Rectal smooth muscle tissue (tissue), 1 donor: ENCODE results near the gene MRPL12.

Experiments used
- H3K27ac ChIP-seq: one replicate; pipeline ENCODE4 v1.7.0; 2013; ENCODE audit warnings: low read depth, low read length, inconsistent platforms
- H3K27me3 ChIP-seq: one replicate; pipeline ENCODE4 v1.7.0; 2013; ENCODE audit warnings: low read length; ENCODE audit not compliant: control insufficient read depth, insufficient read depth
- H3K36me3 ChIP-seq: one replicate; pipeline ENCODE4 v1.7.0; 2013; ENCODE audit warnings: low read length; ENCODE audit not compliant: control insufficient read depth, insufficient read depth
- H3K4me1 ChIP-seq: one replicate; pipeline ENCODE4 v1.7.0; 2013; ENCODE audit warnings: low read length; ENCODE audit not compliant: control insufficient read depth, insufficient read depth
- H3K4me3 ChIP-seq: one replicate; pipeline ENCODE4 v1.7.0; 2013; ENCODE audit warnings: low read length
- H3K9ac ChIP-seq: one replicate; pipeline ENCODE4 v1.7.0; 2013; ENCODE audit warnings: low read length

Gene MRPL12

DNA sequence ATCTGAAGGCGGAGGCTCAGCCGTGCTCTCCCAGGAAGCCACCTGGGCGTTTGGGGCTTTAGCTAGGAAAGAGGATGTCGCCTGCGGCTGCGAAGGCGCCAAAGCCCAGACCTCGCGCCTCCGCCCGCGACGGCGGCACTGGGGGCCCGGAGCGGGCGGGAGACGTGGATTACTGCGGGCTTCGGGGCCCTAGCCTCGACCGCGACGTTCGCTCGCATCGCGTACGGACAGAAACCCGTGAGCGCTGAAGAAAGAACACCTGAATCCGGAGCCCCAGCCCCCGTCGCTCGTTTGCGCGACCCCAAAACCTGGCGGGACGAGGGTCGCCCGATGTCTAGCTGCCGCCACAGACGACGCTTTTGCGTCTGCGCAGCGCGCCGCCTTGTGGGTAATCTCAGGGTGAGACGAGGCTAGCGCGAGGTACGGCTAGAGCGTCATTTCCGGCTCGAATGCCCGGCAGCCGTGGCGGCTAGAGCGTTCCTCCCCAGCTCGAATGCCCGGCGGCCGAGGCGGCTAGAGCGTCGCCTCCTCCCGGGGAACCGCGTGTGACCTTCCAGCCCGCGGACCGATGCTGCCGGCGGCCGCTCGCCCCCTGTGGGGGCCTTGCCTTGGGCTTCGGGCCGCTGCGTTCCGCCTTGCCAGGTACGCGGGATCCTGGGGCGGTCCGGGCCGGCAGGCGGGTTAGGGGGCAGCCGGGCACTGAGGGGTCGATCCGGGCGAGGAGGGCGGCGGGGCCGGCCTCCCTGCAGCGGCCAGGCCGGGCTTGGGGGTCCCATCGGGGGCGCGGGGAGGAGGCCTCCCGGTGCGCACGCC is at the start of gene MRPL12:
MRPL12 (plus strand) TSS at position 434 of the 813 bp plus-strand sequence; CDS start at position 569, 135 bp downstream.
- H3K36me3 ChIP-seq: peaks cover 19% of the 10 kb centered on the region
- peak within 1 kb of the TSS; percentile 91 for H3K27ac ChIP-seq
- H3K4me1 ChIP-seq: peaks cover 15% of the 10 kb centered on the region
- H3K9ac ChIP-seq: peak within 1 kb of the TSS; percentile 82
- peak within 1 kb of the TSS; percentile 95 for H3K4me3 ChIP-seq
- no peaks in the 10 kb centered on the region for H3K27me3 ChIP-seq

DNA sequence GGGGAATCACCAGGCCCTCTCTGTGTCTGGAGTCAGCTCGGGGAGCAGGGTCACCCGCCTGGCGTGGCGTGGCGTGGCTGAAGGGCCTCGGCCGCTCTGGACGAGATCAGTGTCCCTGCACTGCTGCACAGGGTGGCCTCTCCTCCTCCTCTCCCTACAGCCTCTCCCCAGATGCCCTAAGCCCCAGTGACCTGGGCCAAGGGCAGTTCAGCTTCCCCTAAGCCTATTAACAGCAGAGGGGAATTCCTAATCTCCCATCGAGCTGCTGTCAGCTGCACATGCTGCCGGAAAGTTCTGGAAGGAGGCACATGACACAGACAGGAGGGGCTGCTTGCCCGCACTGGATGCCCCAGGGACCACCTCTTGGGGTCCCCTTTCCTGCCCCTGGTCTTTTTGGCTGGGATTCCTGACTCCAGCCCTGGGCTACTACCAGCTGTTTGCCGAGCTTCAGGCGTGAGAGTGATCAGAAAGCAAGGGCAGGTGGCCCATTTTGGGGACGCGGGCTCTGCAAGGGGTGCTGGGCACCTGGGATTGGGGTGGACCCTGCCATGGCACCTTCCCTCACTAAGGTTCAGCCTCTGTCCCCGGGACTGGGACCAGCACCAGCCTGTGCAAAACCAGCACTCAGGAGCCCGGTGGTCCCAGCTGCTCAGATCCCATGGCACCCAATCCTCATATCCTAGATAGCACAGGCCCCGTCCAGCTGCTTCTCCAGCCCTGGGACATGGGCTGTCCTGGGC is 47.6 kb upstream of the MRPL12 start:
- no peaks in the 10 kb centered on the region for H3K4me1 ChIP-seq
- H3K27me3 ChIP-seq: no peaks in the 10 kb centered on the region
- H3K9ac ChIP-seq: no peak overlapping the region
- no peaks in the 10 kb centered on the region for H3K36me3 ChIP-seq
- no peak overlapping the region for H3K27ac ChIP-seq
- no peak overlapping the region for H3K4me3 ChIP-seq

DNA sequence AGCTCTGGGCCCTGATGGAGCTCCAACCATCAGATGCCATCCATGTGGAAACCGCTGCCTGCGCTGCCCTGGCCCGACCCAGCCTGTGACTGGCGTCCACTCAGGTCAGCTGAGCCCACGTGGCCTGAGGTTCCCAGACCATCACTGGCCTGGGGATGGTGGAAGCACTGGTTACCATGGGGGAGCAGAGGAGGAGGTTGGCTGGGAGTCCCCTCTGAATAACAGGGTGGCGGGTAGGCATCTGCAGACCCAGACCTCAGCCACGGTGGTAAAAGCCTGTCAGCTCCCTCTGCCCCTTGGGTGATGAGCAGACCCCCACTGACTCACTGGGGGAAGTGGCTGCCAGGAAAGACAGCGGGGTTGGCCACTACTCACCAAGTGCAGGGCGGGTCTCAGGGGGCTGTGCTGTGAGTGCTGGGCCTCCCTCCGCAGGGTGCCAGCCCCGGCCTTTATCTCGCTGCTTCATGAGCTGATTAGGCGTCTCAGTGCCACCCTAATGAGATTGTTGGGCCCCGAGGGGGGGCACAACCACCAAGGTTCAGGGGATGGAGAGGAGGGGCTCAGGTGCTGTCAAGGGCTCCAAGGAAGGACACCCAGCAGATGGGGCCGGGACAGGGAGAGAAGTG is 46.9 kb upstream of the MRPL12 start, which contains the start of gene PDE6G:
PDE6G (minus strand) TSS at position 425 of the 626 bp plus-strand sequence. CDS start 3,237 bp downstream, outside the sequence.
- Histone ChIP-seq H3K9ac (no peak within 1 kb of the TSS), H3K4me1 (no peaks in the 10 kb centered on the region), H3K27ac (no peak within 1 kb of the TSS), H3K36me3 (no peaks in the 10 kb centered on the region), H3K4me3 (no peak within 1 kb of the TSS), H3K27me3 (no peaks in the 10 kb centered on the region)

DNA sequence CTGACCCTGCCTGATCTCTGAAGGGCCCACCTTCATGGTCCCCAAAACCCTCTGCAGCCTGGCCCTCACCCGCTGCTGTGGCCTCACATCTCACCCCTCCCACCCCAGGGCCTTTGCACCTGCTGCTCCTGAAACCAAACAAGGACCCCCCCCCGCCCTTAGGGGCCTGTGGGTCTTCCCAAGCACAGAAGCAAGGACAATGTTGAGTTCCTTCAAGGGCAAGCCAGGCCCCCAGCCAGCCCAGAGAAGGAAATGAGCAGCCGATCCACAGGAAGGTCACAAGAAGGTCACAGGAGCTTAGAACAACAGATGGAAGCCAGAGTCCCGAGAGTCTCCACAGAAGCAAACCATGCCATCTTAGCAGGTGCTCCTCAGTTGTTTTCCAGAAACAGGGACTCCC is 46.3 kb upstream of the MRPL12 start:
- Histone ChIP-seq H3K36me3 (no peaks in the 10 kb centered on the region), H3K9ac (no peak overlapping the region), H3K27ac (no peak overlapping the region), H3K4me3 (no peak overlapping the region), H3K4me1 (no peaks in the 10 kb centered on the region), H3K27me3 (no peaks in the 10 kb centered on the region)

DNA sequence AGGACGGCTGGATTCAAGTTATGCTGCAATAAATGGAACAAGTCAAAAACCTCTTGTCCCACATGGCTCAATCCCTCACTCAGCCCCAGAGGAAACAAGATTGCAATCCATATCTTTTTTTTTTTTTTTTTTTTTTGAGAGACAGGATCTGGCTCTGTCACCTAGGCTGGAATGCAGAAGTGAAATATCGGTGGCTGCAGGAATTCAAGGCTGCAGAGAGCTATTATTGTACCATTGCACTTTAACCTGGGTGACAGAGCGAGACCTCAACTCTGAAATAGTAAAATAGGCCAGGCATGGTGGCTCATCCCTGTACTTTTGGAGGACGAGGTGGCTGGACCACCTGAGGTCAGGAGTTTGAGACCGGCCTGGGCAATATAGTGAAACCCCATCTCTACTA is 44.1 kb upstream of the MRPL12 start:
- H3K27me3 ChIP-seq: no peaks in the 10 kb centered on the region
- H3K4me1 ChIP-seq: no peaks in the 10 kb centered on the region
- H3K9ac ChIP-seq: no peak overlapping the region
- H3K4me3 ChIP-seq: no peak overlapping the region
- no peaks in the 10 kb centered on the region for H3K36me3 ChIP-seq
- H3K27ac ChIP-seq: no peak overlapping the region

DNA sequence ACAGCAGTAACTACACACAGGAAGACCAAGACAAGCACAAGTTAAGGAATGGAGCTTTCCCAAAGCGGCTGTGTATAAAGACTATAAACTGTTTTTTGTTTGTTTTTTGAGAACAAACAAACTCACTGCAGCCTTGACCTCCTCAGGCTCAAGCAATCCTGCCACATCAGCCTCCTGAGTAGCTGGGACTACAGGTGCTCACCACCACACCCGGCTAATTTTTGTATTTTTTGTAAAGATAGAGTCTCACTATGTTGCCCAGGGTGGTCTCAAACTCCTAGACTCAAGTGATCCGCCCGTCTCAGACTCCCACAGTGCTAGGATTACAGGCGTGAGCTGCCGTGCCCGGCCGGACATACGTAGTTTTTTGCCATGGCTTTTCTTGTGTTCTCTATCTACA is 42.7 kb upstream of the MRPL12 start:
- H3K36me3 ChIP-seq: no peaks in the 10 kb centered on the region
- H3K27ac ChIP-seq: no peak overlapping the region
- H3K4me1 ChIP-seq: peaks cover 1% of the 10 kb centered on the region
- H3K27me3 ChIP-seq: no peaks in the 10 kb centered on the region
- no peak overlapping the region for H3K4me3 ChIP-seq
- H3K9ac ChIP-seq: no peak overlapping the region

DNA sequence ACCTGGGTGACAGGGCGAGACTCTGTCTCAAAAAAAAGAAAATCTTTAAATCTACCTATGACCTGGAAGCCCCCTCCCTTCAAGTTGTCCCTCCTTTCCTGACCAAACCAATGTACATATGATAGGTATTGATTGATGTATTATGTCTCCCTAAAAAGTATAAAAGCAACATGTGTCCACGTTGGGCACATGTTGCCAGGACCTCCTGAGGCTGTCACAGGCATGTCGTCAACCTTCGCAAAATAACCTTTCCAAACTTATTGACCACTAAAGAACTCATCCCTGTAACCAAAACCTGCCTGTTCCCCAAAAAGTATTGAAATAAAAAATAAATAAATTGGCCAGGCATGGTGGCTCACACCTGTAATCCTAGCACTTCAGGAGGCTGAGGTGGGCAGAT is 41.2 kb upstream of the MRPL12 start:
- Histone ChIP-seq H3K4me3 (no peak overlapping the region), H3K36me3 (no peaks in the 10 kb centered on the region), H3K9ac (no peak overlapping the region), H3K27me3 (no peaks in the 10 kb centered on the region), H3K4me1 (peaks cover 7% of the 10 kb centered on the region), H3K27ac (no peak overlapping the region)

DNA sequence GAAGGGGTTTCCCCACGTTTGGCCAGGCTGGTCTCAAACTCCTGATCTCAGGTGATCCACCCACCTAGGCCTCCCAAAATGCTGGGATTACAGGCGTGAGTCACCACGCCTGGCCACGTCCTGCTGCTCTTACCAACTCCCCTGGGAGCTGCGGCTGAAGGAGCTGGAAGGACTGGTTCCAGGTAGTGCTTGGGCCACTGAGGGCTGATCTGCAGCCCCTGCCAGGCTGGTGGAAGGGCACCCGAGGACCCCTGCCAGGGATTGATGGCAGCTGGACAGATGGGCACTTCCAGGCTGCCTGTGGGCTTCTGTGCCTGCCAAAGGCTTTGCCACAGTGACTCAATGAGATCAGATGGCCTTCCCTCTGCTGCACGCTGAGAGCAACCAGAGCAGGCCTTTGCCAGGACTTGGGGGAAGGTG is 39.1 kb upstream of the MRPL12 start:
- Histone ChIP-seq H3K4me1 (peaks cover 8% of the 10 kb centered on the region), H3K4me3 (no peak overlapping the region), H3K27ac (no peak overlapping the region), H3K27me3 (no peaks in the 10 kb centered on the region), H3K36me3 (no peaks in the 10 kb centered on the region), H3K9ac (no peak overlapping the region)

DNA sequence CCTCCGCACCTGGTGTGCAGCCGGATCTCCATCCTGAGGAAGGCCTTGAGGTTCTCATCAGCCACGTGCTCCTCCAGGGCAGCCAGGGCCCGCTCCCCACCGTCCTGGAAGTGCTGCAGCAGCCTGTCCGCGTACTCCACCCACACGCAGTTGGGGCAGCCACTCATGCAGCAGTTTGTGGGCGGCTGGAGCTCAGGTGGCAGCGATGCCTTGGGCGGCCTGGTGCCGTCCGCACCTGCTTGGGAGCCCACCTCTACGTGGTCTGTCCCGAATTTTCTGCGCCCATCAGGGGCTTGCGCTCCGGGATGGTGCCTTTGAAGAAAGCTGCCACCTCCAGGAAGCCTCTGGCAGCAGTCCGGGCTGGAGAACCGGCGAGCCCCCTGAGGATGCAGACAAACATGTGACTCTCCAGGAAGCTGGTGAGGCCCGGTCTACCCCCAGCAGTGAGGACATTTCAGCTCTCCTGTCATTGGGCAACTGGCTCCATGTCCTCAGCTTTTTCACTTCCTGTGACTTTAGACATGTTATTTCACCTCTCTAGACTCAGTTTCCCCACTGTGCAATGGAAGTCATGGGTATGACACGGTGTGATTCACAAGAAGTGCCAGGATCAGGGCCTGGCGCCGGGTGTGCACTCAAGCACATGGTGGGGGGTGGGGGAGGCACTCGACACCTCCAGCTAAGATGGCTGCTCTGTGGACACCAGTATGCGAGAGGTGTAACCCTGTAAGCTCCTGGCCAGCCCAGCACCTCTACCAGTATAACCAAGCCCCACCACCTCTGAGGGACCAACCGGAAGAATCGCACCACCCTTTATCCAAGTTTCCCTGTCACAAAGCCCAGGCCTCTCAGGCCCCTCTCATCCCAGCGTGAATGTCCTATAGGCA is 37.7 kb upstream of the MRPL12 start:
- no peaks in the 10 kb centered on the region for H3K27me3 ChIP-seq
- H3K4me1 ChIP-seq: peaks cover 8% of the 10 kb centered on the region
- H3K27ac ChIP-seq: peak overlapping the region; percentile 87
- H3K36me3 ChIP-seq: peaks cover 8% of the 10 kb centered on the region
- H3K9ac ChIP-seq: peak overlapping the region; percentile 7
- H3K4me3 ChIP-seq: peak overlapping the region; percentile 71

DNA sequence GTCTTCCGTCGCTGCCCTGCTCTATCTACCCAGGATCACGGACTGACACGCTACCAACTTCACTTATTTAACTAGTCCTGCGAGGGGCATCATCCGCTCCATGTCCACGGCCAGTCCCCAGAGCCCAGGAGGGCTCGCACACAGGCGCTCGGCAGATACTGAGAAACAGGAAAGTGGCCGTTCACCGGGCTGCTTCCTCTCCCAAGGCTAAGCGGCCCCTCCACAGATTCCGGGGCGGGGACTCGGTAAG is 37.1 kb upstream of the MRPL12 start:
- peaks cover 8% of the 10 kb centered on the region for H3K4me1 ChIP-seq
- H3K4me3 ChIP-seq: peak overlapping the region; percentile 71
- H3K27me3 ChIP-seq: no peaks in the 10 kb centered on the region
- peaks cover 9% of the 10 kb centered on the region for H3K36me3 ChIP-seq
- H3K9ac ChIP-seq: peak overlapping the region; percentile 7
- H3K27ac ChIP-seq: peak overlapping the region; percentile 87

DNA sequence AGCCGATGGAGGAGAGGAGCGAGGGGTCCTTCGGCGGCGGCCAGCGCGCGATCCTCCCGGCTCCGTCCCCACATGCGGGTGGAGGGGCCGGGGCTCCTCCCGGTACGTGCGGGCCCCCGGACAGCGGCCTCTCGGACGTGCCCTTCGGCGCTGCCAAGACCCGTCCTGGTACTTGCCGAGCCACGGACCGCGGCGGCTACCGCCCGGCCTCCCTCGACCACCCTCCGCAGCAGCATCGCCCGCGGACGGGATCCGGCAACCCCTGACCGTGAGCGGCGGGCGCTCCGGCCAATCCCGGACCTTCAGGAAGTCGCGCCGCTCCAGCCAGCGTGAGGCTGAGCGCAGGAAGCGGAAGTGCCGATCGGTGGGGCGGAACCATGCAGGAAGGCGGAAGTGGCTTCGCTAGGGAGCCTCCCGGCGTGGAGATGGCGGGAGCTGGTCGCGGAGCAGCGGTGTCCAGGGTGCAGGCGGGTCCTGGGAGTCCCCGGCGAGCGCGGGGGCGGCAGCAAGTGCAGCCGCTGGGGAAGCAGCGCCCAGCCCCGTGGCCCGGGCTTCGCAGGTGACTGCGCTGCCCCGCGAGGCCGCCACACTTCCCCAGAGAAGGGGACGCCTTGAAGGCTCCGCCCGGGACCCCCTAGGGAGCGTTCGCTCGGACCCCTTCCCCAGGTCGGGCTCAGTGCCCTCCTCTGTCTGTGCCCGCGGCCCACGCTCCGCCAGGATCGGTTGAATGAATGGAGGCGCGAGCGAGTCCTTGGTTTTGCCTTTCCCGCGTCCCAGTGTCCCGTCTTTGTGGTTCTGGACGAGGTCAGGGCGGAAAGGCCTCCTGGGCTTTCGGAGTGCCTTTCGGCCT is 36.6 kb upstream of the MRPL12 start, which contains the start of the genes CCDC137 and OXLD1:
CCDC137 (plus strand) TSS at position 396 of the 850 bp plus-strand sequence; CDS start at position 426, 30 bp downstream.
OXLD1 (minus strand) TSS at position 264 of the 850 bp plus-strand sequence; CDS start at position 236, 28 bp downstream.
- Histone ChIP-seq H3K9ac (peak within 1 kb of the TSS; percentile 56), H3K27me3 (no peaks in the 10 kb centered on the region), H3K36me3 (peaks cover 13% of the 10 kb centered on the region), H3K4me1 (peaks cover 8% of the 10 kb centered on the region), H3K4me3 (peak within 1 kb of the TSS; percentile 71), H3K27ac (peak within 1 kb of the TSS; percentile 87)
